MM.1S (cell line): ENCODE results near the gene FIGN.

ENCODE experiments used
- DNase-seq: peaks from one replicate; pipeline ENCODE4 v3.0.0-alpha.2; 2015
- H2AFZ ChIP-seq: fragments of 300-600 bp; sonication (generic); 2 replicates; pipeline ENCODE4 v1.6.0; 2016; ENCODE audit warnings: antibody characterized with exemption, low read length
- H3F3A ChIP-seq: fragments of 300-600 bp; sonication (generic); 2 replicates; pipeline ENCODE4 v1.6.1; 2016; ENCODE audit warnings: mild to moderate bottlenecking, antibody characterized with exemption, low read length, moderate library complexity, mixed read lengths; ENCODE audit not compliant: insufficient read depth
- H3K27ac ChIP-seq: fragments of 300-600 bp; sonication (generic); 2 replicates; pipeline ENCODE4 v1.5.1; 2016; ENCODE audit warnings: mild to moderate bottlenecking, low read length
- H3K27me3 ChIP-seq: fragments of 300-600 bp; sonication (generic); replicated peaks from 2 replicates; pipeline ENCODE4 v1.6.0; 2016; ENCODE audit warnings: low read length; ENCODE audit not compliant: insufficient read depth
- H3K36me3 ChIP-seq: fragments of 300-600 bp; sonication (generic); replicated peaks from 2 replicates; pipeline ENCODE4 v1.6.1; 2016; ENCODE audit warnings: mild to moderate bottlenecking, low read length, mixed read lengths; ENCODE audit not compliant: insufficient read depth
- H3K4me1 ChIP-seq: fragments of 300-600 bp; sonication (generic); 2 replicates; pipeline ENCODE4 v1.6.1; 2016; ENCODE audit warnings: low read length, mixed read lengths
- H3K4me2 ChIP-seq: fragments of 300-600 bp; sonication (generic); 2 replicates; pipeline ENCODE4 v1.6.0; 2016; ENCODE audit warnings: low read depth, low read length
- H3K4me3 ChIP-seq: fragments of 300-600 bp; sonication (generic); 2 replicates; pipeline ENCODE4 v1.5.1; 2016; ENCODE audit warnings: low read length, mixed read lengths
- H3K79me2 ChIP-seq: fragments of 300-600 bp; sonication (generic); 2 replicates; pipeline ENCODE4 v1.6.1; 2016; ENCODE audit warnings: mixed run types, low read length, mixed read lengths
- H3K9ac ChIP-seq: fragments of 300-600 bp; sonication (generic); 2 replicates; pipeline ENCODE4 v1.6.1; 2016; ENCODE audit warnings: low read length, mixed read lengths
- H3K9me2 ChIP-seq: fragments of 300-600 bp; sonication (generic); replicated peaks from 2 replicates; pipeline ENCODE4 v1.6.1; 2016; ENCODE audit warnings: mild to moderate bottlenecking, low read length, mixed read lengths; ENCODE audit not compliant: insufficient read depth
- H3K9me3 ChIP-seq: fragments of 300-600 bp; sonication (generic); replicated peaks from 2 replicates; pipeline ENCODE4 v1.6.1; 2016; ENCODE audit warnings: mild to moderate bottlenecking, low read length, mixed read lengths; ENCODE audit not compliant: insufficient read depth
- H4K20me1 ChIP-seq: fragments of 300-600 bp; sonication (generic); 2 replicates; pipeline ENCODE4 v1.6.1; 2016; ENCODE audit warnings: mild to moderate bottlenecking, low read length, moderate library complexity, mixed read lengths; ENCODE audit not compliant: insufficient read depth
- CTCF ChIP-seq: fragments of 300-600 bp; sonication (generic); IDR thresholded peaks from 2 replicates; pipeline ENCODE4 v1.5.1; 2016; ENCODE audit warnings: antibody characterized with exemption, low read length, mixed read lengths
- EZH2 ChIP-seq: fragments of 300-600 bp; sonication (generic); optimal IDR thresholded peaks from 2 replicates; pipeline ENCODE3; 2017; ENCODE audit warnings: low read depth, mild to moderate bottlenecking, antibody characterized with exemption, low read length, mixed read lengths
- EZH2phosphoT487 ChIP-seq: fragments of 300-600 bp; sonication (generic); IDR thresholded peaks from 2 replicates; pipeline ENCODE4 v1.6.1; 2018; ENCODE audit warnings: antibody characterized with exemption, low read length

The FIGN gene

DNA sequence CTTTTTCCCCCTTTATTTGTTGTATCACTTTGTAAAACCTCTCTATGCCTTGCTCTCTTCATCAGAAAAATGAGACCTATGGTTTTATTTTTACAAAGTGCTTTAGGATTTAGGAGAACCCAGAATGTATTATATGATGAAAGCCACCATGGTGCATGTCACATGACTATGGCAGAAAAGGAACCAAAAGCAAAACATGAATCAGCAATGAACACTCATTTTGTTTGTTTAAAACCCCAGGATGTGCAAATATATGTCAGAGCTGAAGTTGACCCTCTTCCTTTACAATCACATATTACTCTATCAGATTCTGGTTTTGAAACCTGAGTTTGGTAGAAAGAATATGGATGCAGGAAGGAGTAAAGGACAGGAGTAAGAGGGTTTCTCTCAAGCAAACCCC lies 70.0 kb downstream of the FIGN start:
- H3K79me2 ChIP-seq: no peaks in the 10 kb centered on the region
- no peaks in the 10 kb centered on the region for H3F3A ChIP-seq
- H3K4me2 ChIP-seq: no peak overlapping the region
- H4K20me1 ChIP-seq: no peaks in the 10 kb centered on the region
- no peak overlapping the region for H2AFZ ChIP-seq
- H3K36me3 ChIP-seq: no peaks in the 10 kb centered on the region
- TF ChIP-seq CTCF (no peak), EZH2phosphoT487 (no peak), EZH2 (no peak)
- DNase-seq: no peak
- no peaks in the 10 kb centered on the region for H3K4me1 ChIP-seq
- no peak overlapping the region for H3K27ac ChIP-seq
- H3K4me3 ChIP-seq: no peak overlapping the region
- H3K27me3 ChIP-seq: no peaks in the 10 kb centered on the region
- no peaks in the 10 kb centered on the region for H3K9me3 ChIP-seq
- H3K9me2 ChIP-seq: no peaks in the 10 kb centered on the region
- no peak overlapping the region for H3K9ac ChIP-seq

DNA sequence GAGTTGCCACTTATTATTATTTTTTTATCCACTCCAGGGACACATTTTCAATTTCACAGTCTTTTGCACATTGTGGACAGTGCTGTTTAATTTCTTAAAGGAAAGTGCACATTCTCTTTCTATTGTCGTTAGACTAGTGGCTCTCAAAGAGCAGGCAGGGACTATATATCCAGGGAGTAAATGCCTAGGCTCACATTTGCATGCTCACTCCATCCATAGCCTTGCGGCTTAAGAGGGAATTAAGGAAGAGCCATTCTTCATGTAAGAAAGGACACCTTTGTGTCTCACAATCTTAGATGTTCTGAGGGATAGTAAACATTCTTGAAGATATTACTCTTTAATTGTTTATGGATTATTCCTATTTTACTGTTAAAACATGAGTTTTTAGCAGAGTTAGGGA lies 70.8 kb downstream of the FIGN start:
- no peaks in the 10 kb centered on the region for H3K9me3 ChIP-seq
- no peaks in the 10 kb centered on the region for H3K79me2 ChIP-seq
- no peak for DNase-seq
- H4K20me1 ChIP-seq: no peaks in the 10 kb centered on the region
- H3K4me1 ChIP-seq: no peaks in the 10 kb centered on the region
- H3K9ac ChIP-seq: no peak overlapping the region
- H3K27me3 ChIP-seq: no peaks in the 10 kb centered on the region
- H2AFZ ChIP-seq: no peak overlapping the region
- H3K9me2 ChIP-seq: no peaks in the 10 kb centered on the region
- H3K4me3 ChIP-seq: no peak overlapping the region
- H3K36me3 ChIP-seq: no peaks in the 10 kb centered on the region
- TF ChIP-seq EZH2phosphoT487: no peak
- TF ChIP-seq CTCF: no peak
- no peak for TF ChIP-seq EZH2
- H3K4me2 ChIP-seq: no peak overlapping the region
- no peaks in the 10 kb centered on the region for H3F3A ChIP-seq
- no peak overlapping the region for H3K27ac ChIP-seq

DNA sequence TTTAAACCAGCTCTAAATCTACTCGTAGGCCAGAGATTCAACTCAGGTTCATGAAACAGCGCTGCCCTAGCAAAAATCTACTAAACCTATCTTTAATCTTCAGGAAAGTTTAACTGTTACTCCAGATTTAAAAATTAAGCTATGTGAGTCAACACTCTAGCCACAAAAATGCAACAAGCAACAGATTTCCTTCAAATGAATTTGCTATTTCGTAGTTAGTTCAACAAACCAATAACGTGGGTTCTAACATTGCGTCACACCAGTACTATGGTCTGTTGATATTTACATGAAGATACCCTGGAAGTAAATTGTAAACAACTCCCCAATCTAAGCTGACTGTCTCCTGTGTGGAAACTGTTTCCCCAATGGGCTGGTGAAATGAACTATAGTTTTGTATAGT lies 71.2 kb downstream of the FIGN start:
- no peak overlapping the region for H2AFZ ChIP-seq
- DNase-seq: no peak

More for the DNA sequence above, 71.2 kb downstream of the FIGN start:
- Histone ChIP-seq H3K9me2 (no peaks in the 10 kb centered on the region), H3K79me2 (no peaks in the 10 kb centered on the region), H3K4me3 (no peak overlapping the region), H3K27ac (no peak overlapping the region), H3K4me1 (no peaks in the 10 kb centered on the region), H4K20me1 (no peaks in the 10 kb centered on the region), H3K9ac (no peak overlapping the region), H3K27me3 (no peaks in the 10 kb centered on the region), H3K4me2 (no peak overlapping the region), H3K36me3 (no peaks in the 10 kb centered on the region), H3F3A (no peaks in the 10 kb centered on the region), H3K9me3 (no peaks in the 10 kb centered on the region)
- TF ChIP-seq EZH2: no peak
- no peak for TF ChIP-seq CTCF
- no peak for TF ChIP-seq EZH2phosphoT487
